ENCODE results near the gene GADD45A.

The GADD45A gene

DNA sequence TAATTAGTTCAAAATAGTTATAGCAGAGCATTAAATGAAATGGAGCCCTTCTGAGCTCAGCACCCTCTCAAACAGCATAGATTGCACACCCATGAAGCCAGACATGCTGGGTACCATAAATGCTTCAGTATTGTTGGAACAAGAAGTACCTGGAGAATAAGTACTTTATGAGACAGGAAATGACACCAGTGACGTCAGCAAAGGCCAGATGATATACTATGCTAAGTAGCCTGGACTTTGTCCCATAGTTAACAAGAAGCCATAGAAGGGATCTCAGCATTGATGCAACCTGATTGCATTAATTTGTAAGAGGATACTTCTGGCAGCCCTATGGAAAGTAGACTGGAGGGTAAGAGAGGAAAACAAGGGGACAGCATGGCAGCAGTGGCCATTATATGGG is 16.3 kb upstream of the GADD45A start:
- DNase-seq (ENCODE audit: low read depth, low spot score) = no peak

DNA sequence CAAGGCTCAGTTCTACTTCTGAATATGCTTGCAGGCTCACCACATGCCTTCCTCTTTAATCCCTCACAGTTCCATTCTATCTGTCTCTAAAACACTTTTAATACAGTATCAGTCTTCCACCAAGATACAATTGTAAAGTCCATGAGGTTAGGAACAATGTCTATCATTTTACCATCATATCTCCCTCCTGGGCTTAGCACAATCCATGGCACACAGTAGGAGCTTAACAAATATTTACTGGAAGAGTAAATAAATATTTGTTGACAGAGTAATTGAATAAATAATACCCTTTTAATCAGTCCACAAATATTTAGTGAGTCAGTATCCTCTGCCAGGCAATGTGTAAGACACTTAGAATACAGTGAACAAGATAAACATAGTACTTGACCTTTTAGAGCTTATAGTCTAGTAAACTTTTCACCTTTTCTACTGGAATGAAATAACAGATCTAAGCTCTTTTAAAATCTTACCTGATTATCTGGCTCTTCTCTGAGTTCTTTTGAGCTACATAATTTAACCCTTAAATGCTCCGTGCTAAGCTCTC is 12.7 kb upstream of the GADD45A start:
- DNase-seq (ENCODE audit: low read depth, low spot score) = no peak

DNA sequence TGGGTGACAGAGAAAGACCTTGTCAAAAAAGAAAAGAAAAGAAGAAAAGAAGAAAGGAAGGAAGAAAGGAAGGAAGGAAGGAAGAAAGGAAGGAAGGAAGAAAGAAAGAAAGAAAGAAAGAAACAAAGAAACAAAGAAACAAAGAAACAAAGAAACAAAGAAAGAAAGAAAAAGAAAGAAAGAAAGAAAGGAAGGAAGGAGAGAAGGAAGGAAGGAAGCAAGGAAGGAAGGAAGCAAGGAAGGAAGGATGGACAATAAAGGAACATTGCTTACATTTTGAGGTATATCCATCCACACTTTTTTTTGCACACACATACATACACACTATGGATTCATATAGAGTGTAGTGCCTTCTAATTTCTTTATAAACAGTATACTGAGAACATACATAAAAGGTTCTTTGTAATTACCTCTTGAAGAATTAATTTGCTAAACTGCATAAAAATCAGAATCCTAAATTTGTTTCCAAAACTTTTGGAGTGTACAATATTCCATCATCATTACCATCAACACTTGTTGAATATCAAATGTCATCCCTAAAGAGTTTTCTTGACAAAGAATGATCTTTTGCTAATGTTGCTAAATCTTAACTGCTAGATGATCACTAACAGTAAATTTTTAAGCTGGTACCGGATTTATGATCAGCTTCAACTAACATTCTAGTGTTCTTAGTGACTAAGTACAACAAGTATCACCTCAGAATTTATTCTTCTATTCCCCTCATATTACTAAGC is 11.4 kb upstream of the GADD45A start:
- no peak for DNase-seq (ENCODE audit: low read depth, low spot score)

DNA sequence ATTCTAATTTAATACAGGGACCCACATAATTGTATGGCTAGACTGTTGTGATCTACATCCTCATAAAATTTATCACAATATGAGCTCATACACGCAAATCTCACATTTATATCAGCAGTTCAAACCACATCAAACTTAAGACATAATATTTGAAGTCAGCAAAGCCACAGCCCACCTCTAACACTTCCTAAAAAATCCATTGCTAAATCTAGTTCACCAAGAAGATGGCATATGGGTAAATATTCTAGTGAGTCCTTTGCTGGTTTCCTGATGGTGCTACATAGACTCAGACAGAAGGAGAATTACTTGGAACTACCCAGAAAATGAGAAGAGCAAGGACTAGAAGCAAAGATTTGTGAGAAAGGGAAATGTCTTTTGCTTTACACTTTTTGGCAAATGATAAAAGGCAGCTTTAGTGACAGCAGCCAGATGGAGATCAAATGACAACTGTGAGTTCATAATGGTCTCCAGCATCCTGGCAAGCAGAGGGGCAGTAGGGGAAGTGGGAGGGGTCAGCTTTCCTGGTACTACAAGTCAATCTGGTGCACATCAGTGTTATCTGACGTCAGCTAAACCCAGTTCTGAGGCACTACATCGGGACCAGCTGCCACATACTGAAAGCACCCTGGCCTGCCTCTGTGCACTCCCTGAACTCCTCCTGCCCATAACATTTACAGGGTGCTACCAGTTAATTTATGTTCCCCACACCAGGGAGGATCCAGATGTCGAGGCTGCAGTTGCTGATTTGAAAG is 10.6 kb upstream of the GADD45A start:
- DNase-seq (ENCODE audit: low read depth, low spot score) = no peak

DNA sequence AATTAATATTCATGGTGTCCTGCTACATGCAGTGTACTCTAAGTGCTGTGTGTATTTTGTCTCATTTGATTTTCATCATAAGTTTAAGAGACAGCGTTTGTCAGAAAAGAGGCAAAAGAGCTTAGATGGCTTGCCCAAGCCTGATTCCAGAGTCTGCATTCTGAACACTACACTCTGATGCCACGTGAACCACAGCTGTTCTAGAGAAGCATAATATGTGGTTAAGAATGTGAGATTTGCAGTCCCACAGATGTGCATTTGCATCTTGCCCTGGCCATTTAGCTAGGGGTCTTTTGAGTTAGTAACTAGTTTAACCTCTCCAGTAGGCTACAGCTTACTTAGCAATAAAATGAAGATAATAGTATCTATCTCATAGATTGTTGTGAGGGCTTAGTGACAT is 9.2 kb upstream of the GADD45A start:
- DNase-seq (ENCODE audit: low read depth, low spot score) = no peak

DNA sequence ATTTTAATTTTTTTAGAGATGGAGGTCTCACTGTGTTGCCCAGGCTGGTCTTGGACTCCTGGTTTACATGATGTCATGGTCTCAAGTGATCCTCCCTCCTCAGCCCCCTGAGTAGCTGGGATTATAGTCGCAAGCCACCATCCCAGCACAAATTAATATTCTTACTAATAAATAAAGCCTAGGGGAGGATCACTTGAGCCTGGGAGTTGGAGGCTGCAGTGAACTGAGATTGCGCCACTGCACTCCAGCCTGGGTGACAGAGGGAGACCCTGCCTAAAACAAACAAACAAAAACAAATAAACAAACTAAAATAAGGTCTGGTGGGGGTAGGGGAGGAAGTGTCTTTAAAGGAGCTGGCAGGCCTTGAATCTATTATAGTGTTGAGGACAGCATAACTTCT is 8.7 kb upstream of the GADD45A start:
- DNase-seq (ENCODE audit: low read depth, low spot score) = no peak

DNA sequence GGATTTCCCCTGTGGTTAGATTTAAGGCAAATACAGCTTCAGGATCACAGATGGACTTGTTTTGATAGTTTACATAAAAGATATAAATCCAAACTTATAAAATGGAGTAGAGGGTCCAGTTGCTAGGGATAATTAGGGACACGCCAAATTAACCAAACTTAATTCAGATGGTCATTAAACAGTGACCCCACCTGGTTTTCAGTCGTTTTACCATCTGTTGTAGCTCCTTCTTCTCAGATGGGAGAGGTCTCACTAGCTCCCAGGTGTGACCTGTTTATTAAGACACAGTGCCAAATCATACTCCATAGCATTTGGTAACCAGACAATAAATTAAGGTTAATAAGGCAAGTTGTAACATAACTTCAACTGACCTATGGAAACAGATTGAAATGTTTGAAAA is 8.1 kb upstream of the GADD45A start:
- DNase-seq (ENCODE audit: low read depth, low spot score) = no peak

DNA sequence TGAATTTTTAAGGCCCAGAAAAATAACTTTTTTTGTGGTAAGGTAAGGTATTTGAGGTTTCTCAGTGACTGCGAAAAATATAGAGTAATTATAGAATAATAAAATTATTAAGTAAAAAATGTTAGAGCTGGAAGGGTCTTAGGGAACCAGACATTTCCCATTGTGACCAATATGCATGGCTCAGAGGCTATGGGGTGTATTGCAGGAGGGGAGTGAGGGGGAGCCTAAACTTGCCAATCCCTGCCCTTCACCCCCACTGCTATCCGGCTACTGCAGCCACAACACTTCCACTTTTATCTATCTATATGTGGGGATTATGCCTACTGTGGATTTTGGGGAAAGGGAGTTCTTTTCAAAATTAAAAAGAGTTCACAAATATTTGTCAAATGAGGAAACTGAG is 7.6 kb upstream of the GADD45A start:
- DNase-seq (ENCODE audit: low read depth, low spot score) = no peak

DNA sequence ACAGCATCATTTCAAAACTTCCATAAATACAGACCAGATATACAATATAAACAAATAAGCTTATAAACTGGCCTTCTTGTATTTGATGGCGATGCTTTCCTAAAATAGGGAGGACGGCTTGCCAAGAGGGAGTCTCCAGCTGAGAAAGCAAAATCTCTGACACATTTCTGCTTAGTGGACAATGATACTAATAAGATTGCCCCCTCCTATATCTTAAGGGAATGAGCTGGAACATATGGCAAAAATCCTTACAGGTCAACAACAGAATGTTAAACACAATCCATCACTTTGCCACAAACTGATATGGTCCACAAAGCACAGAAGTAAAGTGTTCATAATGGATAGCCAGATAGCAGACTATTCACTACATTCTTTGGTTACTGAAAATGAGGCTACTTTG is 7.1 kb upstream of the GADD45A start:
- no peak for DNase-seq (ENCODE audit: low read depth, low spot score)

DNA sequence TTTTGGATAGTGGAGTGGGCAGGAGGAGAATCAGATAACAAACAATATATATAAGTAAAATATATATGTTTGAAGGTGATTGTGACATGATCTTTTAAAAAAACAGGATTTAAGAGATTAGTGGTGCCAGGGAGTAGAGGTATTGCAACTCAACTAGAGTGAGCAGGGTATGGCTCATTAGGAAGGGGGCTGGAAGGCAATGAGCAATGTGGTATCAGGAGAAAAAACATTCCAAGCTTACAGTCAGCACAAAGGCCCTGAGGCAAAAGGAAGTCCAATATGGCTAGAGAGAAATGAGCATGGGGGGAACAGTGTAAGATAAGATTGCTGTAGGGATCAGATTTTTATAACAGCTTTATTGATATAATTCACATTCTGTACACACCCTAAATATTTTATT is 5.3 kb upstream of the GADD45A start:
- no peak for DNase-seq (ENCODE audit: low read depth, low spot score)

DNA sequence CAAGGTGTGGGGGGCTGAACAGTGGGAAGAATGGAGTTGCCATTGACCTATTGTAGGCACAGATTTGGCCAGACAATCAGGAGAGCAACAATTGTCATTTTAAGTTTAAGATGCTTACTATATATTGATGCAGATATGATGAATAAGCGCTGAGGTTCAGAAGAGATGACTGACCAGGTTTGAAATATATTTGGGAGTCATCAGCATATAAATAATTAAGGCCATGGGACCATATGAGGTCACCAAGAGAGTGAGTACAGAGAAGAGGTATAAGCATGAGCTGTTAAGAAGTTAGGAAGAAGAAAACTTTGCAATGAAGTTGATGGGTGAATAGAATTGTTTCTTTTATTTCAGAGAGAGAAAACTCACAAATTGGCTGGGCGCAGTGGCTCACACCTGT is 4.5 kb upstream of the GADD45A start:
- no peak for DNase-seq (ENCODE audit: low read depth, low spot score)

DNA sequence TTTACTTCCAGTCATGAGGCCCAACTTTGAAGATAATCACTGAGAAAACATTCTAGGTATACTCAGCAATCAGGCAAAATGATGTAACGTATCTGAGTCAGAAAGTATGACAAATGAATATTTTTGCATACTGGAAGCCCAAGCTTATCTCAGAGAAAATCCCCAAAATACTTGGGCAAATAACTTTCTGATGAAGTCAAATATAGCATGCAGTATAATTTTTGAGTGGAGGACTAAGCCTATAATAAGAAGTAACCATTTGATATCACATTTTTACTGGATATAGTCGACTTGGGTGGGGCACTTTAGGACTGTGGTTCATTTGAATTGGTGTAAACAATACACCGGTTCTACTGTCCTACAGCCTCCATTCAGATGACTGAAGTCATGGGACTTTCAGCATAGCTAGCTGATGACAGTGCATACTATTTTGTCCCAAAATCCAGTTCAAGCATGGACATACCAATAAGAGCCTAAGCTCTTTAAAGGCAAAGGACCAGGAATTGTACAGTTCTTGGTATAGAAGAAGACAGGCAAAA is 2.3 kb upstream of the GADD45A start:
- no peak for DNase-seq (ENCODE audit: low read depth, low spot score)

DNA sequence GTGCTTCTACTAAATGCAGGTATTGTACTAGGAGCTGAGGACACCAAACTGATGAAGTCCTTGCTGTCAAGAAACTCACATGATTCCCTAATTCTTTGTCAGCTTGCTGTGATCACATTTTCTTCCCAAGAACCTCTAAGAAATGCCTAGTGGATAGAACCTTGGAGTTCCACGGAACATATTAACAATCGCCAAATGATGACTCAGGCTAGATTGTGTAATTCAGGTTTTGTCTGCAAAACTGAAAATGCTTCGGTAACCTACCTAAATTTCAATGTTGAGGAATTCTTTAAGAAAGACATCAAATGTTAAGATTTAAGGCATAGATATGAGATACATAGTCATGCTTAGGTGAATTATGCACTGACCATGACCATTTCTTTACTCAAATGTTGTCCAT is 1.7 kb upstream of the GADD45A start:
- no peak for DNase-seq (ENCODE audit: low read depth, low spot score)

DNA sequence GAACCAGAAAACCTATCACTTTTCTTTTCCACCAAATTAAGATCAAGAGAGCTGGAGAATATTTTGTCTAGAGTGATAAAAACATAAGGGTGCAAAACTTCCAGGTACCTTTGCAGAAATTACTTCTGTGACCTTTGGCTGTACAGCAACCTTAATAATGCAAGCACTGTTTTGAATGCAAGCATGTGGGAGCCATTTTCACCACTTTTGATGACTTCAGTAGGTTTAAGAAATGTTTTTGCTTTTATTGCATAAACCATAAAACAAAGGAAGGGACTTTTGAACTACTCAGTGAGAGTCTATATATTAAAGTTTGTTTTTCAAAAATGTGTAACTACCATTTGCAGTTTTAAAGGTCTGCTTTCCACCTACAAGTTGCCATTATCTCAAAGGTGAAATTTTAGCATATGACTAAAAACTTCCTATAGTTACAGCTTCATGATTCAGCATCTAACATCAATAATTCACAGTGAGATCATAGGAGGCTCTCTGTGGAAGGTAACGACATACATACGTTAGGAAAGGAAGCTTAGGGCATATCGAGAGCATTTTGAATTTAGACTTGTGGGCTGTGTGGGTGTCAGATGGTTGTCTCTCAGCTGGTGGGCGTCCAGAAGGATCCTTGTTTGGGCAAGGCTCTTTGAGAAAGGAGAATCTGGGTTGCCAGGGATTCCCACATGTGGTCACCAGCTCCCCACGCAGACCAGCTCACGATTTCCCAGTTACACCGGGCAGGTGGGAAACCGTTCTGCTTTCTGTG is 1.1 kb upstream of the GADD45A start:
- no peak for DNase-seq (ENCODE audit: low read depth, low spot score)

DNA sequence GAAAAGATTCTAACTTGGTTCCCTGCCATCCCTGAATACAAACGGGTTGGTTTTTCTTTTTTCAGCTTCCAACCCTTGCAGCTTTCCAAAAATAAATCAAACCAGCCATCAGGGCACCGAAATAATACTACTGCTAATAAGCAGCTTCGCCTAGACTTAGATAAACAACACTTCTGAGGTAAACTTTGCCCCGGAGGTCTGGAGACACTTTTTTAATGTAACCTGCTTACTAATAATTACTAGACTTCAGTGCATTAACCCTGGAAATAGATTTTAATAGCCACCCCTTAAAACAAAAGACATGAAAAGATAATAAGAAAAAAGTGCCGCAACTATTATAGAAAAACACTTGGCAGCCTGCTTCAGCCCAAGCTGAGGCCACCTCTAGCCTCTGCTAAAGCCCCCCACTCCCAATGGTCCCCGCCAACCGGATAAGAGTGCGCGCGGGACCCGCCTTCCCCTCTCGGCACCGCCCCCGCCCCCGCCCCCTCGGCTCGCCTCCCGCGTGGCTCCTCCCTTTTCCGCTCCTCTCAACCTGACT is 405 bp upstream of the GADD45A start:
- no peak for DNase-seq (ENCODE audit: low read depth, low spot score)

DNA sequence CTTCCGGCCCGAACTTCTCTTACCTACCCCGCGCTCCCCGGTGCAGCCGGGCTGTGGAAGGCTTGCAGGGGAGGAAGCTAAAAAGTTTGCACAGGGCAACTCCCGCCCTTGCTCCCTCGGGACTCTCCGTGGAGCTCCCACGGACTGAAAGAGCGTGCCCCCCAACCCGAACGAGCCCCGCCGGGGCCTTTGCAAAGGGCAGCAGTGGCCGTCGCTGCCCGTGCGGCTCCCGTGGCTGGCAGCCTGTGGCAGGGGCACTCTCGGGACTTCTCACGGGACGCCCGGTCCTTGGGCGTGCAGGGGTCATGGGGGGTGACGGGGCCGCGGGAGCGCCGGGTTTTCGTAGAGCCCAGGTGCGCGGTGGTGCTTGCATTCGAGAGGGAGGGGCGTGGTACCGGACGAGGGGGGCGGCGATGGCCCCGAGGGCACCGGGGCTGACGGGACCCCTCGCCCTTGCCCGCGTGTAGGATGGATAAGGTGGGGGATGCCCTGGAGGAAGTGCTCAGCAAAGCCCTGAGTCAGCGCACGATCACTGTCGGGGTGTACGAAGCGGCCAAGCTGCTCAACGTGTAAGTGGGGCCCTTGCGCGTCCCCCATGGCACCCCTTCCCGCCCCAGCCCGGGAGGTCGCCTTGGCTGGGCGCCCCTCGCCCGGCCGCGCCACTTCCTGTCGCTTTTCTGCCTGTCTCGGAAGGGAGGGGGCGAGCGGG is 711 bp downstream of the GADD45A start:
- DNase-seq (ENCODE audit: low read depth, low spot score) = no peak

DNA sequence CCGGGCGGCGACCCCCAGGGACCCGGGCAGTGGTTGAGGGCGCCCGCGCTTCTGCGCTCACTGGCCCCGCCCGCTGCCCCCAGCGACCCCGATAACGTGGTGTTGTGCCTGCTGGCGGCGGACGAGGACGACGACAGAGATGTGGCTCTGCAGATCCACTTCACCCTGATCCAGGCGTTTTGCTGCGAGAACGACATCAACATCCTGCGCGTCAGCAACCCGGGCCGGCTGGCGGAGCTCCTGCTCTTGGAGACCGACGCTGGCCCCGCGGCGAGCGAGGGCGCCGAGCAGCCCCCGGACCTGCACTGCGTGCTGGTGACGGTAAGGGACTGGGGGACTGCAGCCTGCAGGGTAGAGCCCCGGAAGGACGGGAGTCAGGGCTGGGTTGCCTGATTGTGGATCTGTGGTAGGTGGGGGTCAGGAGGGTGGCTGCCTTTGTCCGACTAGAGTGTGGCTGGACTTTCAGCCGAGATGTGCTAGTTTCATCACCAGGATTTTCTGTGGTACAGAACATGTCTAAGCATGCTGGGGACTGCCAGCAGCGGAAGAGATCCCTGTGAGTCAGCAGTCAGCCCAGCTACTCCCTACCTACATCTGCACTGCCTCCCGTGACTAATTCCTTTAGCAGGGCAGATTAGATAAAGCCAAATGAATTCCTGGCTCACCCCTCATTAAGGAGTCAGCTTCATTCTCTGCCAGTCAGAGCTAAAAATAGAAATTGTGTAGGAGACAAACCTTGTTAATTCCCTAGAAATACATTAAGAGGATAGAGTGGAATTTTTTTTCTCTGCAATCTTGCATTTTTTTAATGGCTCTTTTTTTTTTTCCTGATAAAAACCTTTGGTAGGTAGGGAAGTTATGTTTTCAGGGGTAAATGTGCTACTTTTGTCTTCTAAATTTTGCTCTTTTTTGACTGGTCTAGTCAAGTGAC is 1.5 kb downstream of the GADD45A start:
- no peak for DNase-seq (ENCODE audit: low read depth, low spot score)

DNA sequence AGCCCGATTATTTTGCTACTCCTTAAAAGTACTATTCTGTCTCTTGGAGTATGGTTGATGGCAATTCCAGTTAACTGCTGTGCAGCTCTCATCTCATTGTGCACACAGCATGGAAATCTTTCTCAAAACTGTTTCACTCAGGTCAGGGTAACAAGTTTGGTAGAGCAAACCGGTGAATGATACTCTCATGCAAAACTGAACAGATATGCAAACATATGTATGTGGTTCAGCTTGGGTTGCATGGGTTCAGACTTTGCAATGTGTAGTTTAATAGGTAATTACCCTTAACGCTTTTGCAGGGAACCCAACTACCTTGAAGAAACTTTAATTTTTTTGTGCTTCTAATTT is 2.2 kb downstream of the GADD45A start:
- DNase-seq (ENCODE audit: low read depth, low spot score) = no peak

DNA sequence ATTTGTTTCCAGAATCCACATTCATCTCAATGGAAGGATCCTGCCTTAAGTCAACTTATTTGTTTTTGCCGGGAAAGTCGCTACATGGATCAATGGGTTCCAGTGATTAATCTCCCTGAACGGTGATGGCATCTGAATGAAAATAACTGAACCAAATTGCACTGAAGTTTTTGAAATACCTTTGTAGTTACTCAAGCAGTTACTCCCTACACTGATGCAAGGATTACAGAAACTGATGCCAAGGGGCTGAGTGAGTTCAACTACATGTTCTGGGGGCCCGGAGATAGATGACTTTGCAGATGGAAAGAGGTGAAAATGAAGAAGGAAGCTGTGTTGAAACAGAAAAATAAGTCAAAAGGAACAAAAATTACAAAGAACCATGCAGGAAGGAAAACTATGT is 2.6 kb downstream of the GADD45A start:
- no peak for DNase-seq (ENCODE audit: low read depth, low spot score)

DNA sequence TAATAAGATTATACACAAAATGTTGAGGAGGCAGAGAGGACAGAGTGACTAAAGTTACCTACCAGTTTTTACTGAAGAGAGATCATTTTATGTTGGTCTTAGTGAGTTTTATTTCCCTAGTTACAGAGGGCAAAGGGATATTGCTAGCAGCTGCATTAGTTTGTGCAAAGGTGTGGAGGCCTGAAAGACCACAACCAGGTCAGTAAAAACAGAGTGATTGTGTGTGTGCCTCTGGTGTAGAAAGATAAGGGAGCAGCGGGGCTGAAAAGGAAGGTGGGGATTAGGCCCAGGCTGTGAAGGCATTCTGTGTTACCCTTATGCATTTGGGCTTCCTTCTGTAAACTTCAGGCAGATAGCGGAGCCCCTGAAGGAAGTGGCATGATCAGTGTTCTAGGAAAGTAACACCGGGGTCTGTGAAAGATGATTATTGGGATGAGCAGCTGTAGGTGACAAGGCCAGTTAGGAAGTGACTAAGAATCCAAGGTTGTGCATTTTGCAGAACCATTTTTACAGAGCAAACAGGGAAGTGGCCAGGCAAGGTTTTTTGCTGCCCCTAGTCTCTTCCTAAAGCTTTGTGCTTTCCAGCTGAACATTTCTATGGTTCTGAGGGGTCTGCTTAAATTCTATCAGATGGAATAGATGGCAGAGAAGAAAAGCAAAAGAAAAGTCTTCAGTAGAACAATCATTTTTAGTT is 3.7 kb downstream of the GADD45A start:
- no peak for DNase-seq (ENCODE audit: low read depth, low spot score)
